Stomach (tissue), 9 donors: Measurements from ENCODE around the gene CPXM2. TPM values are rescaled to one million over a fixed set of nuclear protein-coding genes. Genes with fewer than 3 reads are reported as not detected.

ENCODE experiments used
- DNase-seq, 2 donors: peaks; one replicate each; pipeline versions ENCODE4 v3.0.0 to v3.0.0-alpha.2; 2013 to 2019
- H3K27ac ChIP-seq, 5 donors: fragments of 200-600 bp in 4 of 5; sonication (generic) in 4 of 5; one replicate each; pipeline ENCODE4 v1.5.1; 2013 to 2019; ENCODE audit warnings: mild to moderate bottlenecking in 1 of 5, moderate library complexity in 1 of 5
- H3K27me3 ChIP-seq, 3 donors: fragments of 200-600 bp; sonication (generic); one replicate each; pipeline ENCODE4 v1.5.1; 2017 to 2019; ENCODE audit warnings: mixed run types in 1 of 3
- H3K36me3 ChIP-seq, 4 donors: fragments of 200-600 bp; sonication (generic); 1 replicate in 3 of 4; 2 replicates in 1 of 4; pipeline ENCODE4 v1.5.1; 2016 to 2019
- H3K4me1 ChIP-seq, 4 donors: fragments of 200-600 bp; sonication (generic); one replicate each; pipeline ENCODE4 v1.5.1; 2016 to 2019
- H3K4me3 ChIP-seq, 4 donors: fragments of 200-600 bp; sonication (generic) in 3 of 4; one replicate each; pipeline ENCODE4 v1.5.1; 2016 to 2019; ENCODE audit warnings: mild to moderate bottlenecking in 1 of 4
- H3K9me3 ChIP-seq, 4 donors: fragments of 200-600 bp; sonication (generic); one replicate each; pipeline ENCODE4 v1.5.1; 2016 to 2019
- EP300 ChIP-seq: sonication (generic); formaldehyde crosslinking; IDR thresholded peaks from one replicate; pipeline ENCODE4 v1.6.1; 2017; ENCODE audit warnings: antibody characterized with exemption
- POLR2A ChIP-seq, 4 donors: fragments of 450-650 bp; IDR thresholded peaks; one replicate each; pipeline ENCODE4 v1.6.1; 2016; ENCODE audit warnings: antibody characterized with exemption in 4 of 4, control low read depth in 2 of 4, mild to moderate bottlenecking in 1 of 4, moderate library complexity in 1 of 4
- POLR2AphosphoS5 ChIP-seq, 3 donors: sonication (generic); formaldehyde crosslinking; IDR thresholded peaks; one replicate each; pipeline ENCODE4 v1.6.1; 2016; ENCODE audit warnings: antibody characterized with exemption in 3 of 3
- WGBS, 5 donors: extraction: QIAGEN DNeasy Blood & Tissue Kit in 3 of 5; methylation state at CpG; one replicate each; pipeline versions ENCODE4 v1.1.5 to v1.1.7; 2013 to 2018; 5-methylcytosine and 5-hydroxymethylcytosine counted together
- intact Hi-C: fragments of 100-400 bp; cut with DNase I; formaldehyde crosslinking; loops from one replicate; pipeline ENCODE4 v1.15.1; 2023; ENCODE audit warnings: low total_unique reads
- polyA plus RNA-seq, 3 donors: library from polyadenylated mRNA; stranded (reverse); fragments of 200-250 nt; gene quantifications; one replicate each; pipeline ENCODE4 v1.2.3, GENCODE V29; 2013
- total RNA-seq, 5 donors: library from RNA; depleted of rRNA; stranded (reverse); fragments of >200 nt; gene quantifications; one replicate each; pipeline versions ENCODE4 v1.1.0 to v1.2.3, GENCODE V29; 2014 to 2016
- TF ChIP-seq, protein P1 (sequence below), 7 experiments: fragments of 450-650 bp in 4 of 7; fragments of 200-600 bp in 3 of 7; sonication (generic) in 3 of 7; IDR thresholded peaks; one replicate each; pipeline ENCODE4 v1.5.1; 2016 to 2019; ENCODE audit warnings: antibody characterized with exemption in 7 of 7, control low read depth in 2 of 7, mild to moderate bottlenecking in 1 of 7
- donor health status: healthy with polysubstance abuse.
- donor health status: Bipolar disorder and iron deficiency.
- donor health status: healthy.

Gene CPXM2
- total and polyA plus RNA-seq, 8 donors, result 0.46 to 33.5 (median 9.9) TPM

DNA sequence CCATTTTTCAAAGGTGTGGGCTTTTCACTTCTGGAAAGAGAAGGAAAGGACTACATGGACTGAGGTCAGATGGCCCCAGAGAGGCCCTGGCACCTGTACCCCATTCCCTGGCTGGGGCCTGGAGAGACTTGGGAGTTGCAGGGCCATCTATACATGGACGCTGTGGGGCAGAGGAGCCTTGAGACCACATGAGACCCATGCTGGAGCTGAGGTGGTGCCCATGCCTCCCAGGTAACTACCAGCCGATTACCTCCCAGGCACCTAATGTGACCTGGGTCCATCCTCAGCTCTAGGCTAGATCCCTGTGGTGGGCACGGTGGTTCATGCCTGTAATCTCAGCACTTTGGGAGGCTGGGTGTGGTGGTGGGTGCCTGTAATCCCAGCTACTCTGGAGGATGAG lies 144.2 kb downstream of the CPXM2 start:
- Histone ChIP-seq H3K36me3 (no peaks in the 10 kb centered on the region), H3K27me3 (peaks cover 0 to 4% (median 0%) of the 10 kb centered on the region in 3 donors), H3K27ac (no peak overlapping the region), H3K9me3 (peaks cover 0 to 10% (median 8%) of the 10 kb centered on the region in 4 donors), H3K4me3 (no peak overlapping the region), H3K4me1 (peaks cover 0 to 25% (median 0%) of the 10 kb centered on the region in 4 donors)
- no peak for TF ChIP-seq POLR2A (IDR thresholded peaks at IDR 0.05)
- TF ChIP-seq, protein P1, sequence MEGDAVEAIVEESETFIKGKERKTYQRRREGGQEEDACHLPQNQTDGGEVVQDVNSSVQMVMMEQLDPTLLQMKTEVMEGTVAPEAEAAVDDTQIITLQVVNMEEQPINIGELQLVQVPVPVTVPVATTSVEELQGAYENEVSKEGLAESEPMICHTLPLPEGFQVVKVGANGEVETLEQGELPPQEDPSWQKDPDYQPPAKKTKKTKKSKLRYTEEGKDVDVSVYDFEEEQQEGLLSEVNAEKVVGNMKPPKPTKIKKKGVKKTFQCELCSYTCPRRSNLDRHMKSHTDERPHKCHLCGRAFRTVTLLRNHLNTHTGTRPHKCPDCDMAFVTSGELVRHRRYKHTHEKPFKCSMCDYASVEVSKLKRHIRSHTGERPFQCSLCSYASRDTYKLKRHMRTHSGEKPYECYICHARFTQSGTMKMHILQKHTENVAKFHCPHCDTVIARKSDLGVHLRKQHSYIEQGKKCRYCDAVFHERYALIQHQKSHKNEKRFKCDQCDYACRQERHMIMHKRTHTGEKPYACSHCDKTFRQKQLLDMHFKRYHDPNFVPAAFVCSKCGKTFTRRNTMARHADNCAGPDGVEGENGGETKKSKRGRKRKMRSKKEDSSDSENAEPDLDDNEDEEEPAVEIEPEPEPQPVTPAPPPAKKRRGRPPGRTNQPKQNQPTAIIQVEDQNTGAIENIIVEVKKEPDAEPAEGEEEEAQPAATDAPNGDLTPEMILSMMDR (IDR thresholded peaks at IDR 0.05), result no peak
- TF ChIP-seq EP300, result no peak
- no peak for TF ChIP-seq POLR2AphosphoS5 (IDR thresholded peaks at IDR 0.05)
- intact Hi-C loops, result no loop called here
- 73 to 92% (median 83%) methylated on average over 2 to 3 of the region's 3 CpGs for WGBS, 5 donors
- DNase-seq, result no peak

- H3K27me3 ChIP-seq, result peaks cover 0 to 4% (median 0%) of the 10 kb centered on the region in 3 donors
- TF ChIP-seq, protein P1 (IDR thresholded peaks at IDR 0.05), result no peak
- TF ChIP-seq POLR2A (IDR thresholded peaks at IDR 0.05), result no peak
- no peak for TF ChIP-seq EP300
- no peak for TF ChIP-seq POLR2AphosphoS5 (IDR thresholded peaks at IDR 0.05)
- H3K4me1 ChIP-seq, result peaks cover 0 to 25% (median 0%) of the 10 kb centered on the region in 4 donors
- H3K36me3 ChIP-seq, result no peaks in the 10 kb centered on the region
- H3K9me3 ChIP-seq, result peaks cover 0 to 10% (median 8%) of the 10 kb centered on the region in 4 donors
- DNase-seq, result no peak
- no peak overlapping the region for H3K4me3 ChIP-seq
- intact Hi-C loops, result no loop called here
- H3K27ac ChIP-seq, result no peak overlapping the region
- 55 to 66% (median 59%) methylated on average over 8 of the region's 8 CpGs for WGBS, 5 donors
Measured at GRCh38 chr10:123746942-123747341, 144.7 kb downstream of the CPXM2 start.

- 65 to 72% (median 70%) methylated on average over 7 of the region's 7 CpGs for WGBS, 5 donors
- Histone ChIP-seq H3K27ac (no peak overlapping the region), H3K4me3 (no peak overlapping the region), H3K9me3 (peaks cover 0 to 9% (median 8%) of the 10 kb centered on the region in 4 donors), H3K36me3 (no peaks in the 10 kb centered on the region), H3K4me1 (peaks cover 0 to 25% (median 0%) of the 10 kb centered on the region in 4 donors), H3K27me3 (peaks cover 0 to 4% (median 0%) of the 10 kb centered on the region in 3 donors)
- DNase-seq, result no peak
- TF ChIP-seq POLR2AphosphoS5 (IDR thresholded peaks at IDR 0.05), result no peak
- TF ChIP-seq, protein P1 (IDR thresholded peaks at IDR 0.05), result no peak
- intact Hi-C loops, result no loop called here
Measured at GRCh38 chr10:123746520-123746919, 145.1 kb downstream of the CPXM2 start.

- Histone ChIP-seq H3K4me3 (no peak overlapping the region), H3K27me3 (peaks cover 0 to 4% (median 0%) of the 10 kb centered on the region in 3 donors), H3K4me1 (peaks cover 0 to 25% (median 0%) of the 10 kb centered on the region in 4 donors), H3K36me3 (no peaks in the 10 kb centered on the region), H3K9me3 (peaks cover 0 to 5% (median 4%) of the 10 kb centered on the region in 4 donors), H3K27ac (no peak overlapping the region)
- 41 to 56% (median 47%) methylated on average over 4 of the region's 4 CpGs for WGBS, 5 donors
- intact Hi-C loops, result no loop called here
- TF ChIP-seq EP300 (no peak), POLR2AphosphoS5 (IDR thresholded peaks at IDR 0.05) (no peak), POLR2A (IDR thresholded peaks at IDR 0.05) (no peak)
- TF ChIP-seq, protein P1 (IDR thresholded peaks at IDR 0.05), result no peak
- DNase-seq, result peak in 1 of 2 donors; percentile 30
Measured at GRCh38 chr10:123746061-123746460, 145.5 kb downstream of the CPXM2 start.
